Suprapubic skin (tissue), 4 donors: ENCODE data around the gene MYO9B.

Source experiments
- CTCF ChIP-seq, 2 donors: fragments of 200-600 bp in 1 of 2; fragments of 450-650 bp in 1 of 2; sonication (generic) in 1 of 2; IDR thresholded peaks; one replicate each; pipeline ENCODE4 v1.5.1; 2016 to 2019; ENCODE audit warnings: antibody characterized with exemption in 2 of 2, mild to moderate bottlenecking in 1 of 2, moderate library complexity in 1 of 2
- EP300 ChIP-seq: sonication (generic); formaldehyde crosslinking; IDR thresholded peaks from one replicate; pipeline ENCODE4 v1.6.1; 2017; ENCODE audit warnings: antibody characterized with exemption
- POLR2A ChIP-seq, 2 donors: fragments of 450-650 bp; IDR thresholded peaks; one replicate each; pipeline ENCODE4 v1.6.1; 2017; ENCODE audit warnings: antibody characterized with exemption in 2 of 2, mild to moderate bottlenecking in 2 of 2, moderate library complexity in 2 of 2
- POLR2AphosphoS5 ChIP-seq, 3 donors: sonication (generic); formaldehyde crosslinking; IDR thresholded peaks; one replicate each; pipeline ENCODE4 v1.6.1; 2017; ENCODE audit warnings: antibody characterized with exemption in 3 of 3

- TF ChIP-seq CTCF (IDR thresholded peaks at IDR 0.05) (no peak), POLR2A (IDR thresholded peaks at IDR 0.05) (no peak), EP300 (no peak), POLR2AphosphoS5 (IDR thresholded peaks at IDR 0.05) (no peak)
Measured at GRCh38 chr19:17194608-17195007, 119.0 kb downstream of the MYO9B start.
